NK-92 (cell line): ENCODE results near the gene RGS10.
"Not testable (repeated sequence)": the region's sequence is repeated elsewhere in the genome, so short reads cannot be mapped to it uniquely, and the experiment has no call there.

ENCODE experiments used
- DNase-seq: peaks from one replicate; lab custom pipeline; 2025; ENCODE audit not compliant: unreplicated experiment; lab: John Stamatoyannopoulos, UW

RGS10 gene

GRCh38 chr10:119470920-119471702 lies 71.4 kb downstream of the RGS10 start:
- DNase-seq: no peak

GRCh38 chr10:119469846-119470245 lies 72.7 kb downstream of the RGS10 start:
- no peak for DNase-seq

DNA sequence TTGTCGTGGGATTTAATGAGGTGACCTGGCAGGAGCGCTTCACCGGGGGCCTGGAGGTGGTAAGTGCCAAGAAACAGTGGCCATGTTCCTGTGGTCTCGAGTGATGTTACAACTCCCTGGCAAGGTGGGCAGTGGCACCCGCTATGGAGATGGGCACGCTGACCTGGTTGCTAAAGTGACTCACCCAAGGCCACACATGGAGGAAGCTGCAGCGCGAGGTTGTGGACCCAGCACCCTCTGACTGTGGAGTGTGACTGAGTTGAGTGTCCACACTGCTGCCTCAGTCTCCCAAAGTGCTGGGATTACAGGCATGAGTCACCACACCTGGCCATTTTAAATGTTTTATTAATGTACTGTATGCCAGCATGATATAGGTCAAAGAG lies 73.2 kb downstream of the RGS10 start:
- no peak for DNase-seq

- no peak for DNase-seq
Observed at GRCh38 chr10:119468542-119469324, 73.8 kb downstream of the RGS10 start.

- no peak for DNase-seq
Observed at GRCh38 chr10:119466655-119467054, 75.9 kb downstream of the RGS10 start.

- DNase-seq: no peak
Observed at GRCh38 chr10:119466076-119466475, 76.4 kb downstream of the RGS10 start.

DNA sequence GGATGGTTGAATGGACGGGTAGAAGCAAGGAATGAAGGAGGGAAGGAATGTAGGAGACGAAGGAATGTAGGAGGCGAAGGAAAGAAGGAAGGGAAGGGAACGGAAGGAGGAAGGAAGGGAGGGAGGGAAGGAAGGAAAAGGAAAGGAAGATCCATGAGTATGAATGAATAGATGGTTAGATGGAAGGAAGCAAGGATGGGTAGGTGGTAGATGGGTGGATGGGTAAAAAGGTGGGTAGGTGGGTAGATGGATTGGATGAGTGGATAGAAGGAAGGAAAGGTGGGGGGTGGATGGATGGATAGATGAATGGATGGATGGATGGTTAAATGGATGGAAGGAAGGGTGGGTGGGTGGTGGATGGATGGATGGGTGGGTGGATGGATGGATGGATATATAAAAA lies 77.4 kb downstream of the RGS10 start:
- no peak for DNase-seq

DNA sequence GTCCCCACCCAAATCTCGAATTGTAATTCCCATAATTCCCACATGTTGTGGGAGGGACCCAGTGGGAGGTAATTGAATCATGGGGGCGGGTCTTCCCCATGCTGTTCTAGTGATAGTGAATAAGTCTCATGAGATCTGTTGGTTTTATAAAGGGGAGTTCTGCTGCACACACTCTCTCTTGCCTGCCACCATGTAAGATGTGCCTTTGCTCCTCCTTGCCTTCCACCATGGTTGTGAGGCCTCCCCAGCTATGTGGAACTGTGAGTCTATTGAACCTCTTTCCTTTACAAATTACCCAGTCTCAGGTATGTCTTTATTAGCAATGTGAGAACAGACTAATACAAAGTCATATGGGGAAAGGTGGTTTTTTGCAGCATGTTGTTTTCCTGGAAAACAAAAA lies 79.3 kb downstream of the RGS10 start:
- DNase-seq: not testable (repeated sequence)

GRCh38 chr10:119462773-119463172 lies 79.7 kb downstream of the RGS10 start:
- DNase-seq: no peak

DNA sequence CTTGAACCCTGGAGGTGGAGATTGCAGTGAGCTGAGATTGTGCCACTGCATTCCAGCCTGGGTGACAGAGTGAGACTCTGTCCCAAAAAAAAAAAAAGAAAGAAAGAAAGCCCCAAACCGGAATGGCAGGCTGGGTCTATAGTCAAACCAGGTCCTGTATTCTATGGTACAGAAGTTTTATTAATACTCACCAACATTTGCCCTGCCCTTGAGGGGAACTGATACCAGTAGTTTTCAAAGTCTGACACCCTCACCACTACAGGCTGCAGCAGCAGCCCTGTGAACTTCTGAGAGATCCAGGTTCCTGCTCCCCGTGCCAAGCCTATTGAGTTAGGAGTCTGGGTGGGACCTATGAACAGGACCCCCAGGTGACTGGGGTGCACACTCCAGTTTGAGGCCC lies 80.6 kb downstream of the RGS10 start:
- DNase-seq: no peak

GRCh38 chr10:119461380-119461779 lies 81.1 kb downstream of the RGS10 start:
- no peak for DNase-seq

DNA sequence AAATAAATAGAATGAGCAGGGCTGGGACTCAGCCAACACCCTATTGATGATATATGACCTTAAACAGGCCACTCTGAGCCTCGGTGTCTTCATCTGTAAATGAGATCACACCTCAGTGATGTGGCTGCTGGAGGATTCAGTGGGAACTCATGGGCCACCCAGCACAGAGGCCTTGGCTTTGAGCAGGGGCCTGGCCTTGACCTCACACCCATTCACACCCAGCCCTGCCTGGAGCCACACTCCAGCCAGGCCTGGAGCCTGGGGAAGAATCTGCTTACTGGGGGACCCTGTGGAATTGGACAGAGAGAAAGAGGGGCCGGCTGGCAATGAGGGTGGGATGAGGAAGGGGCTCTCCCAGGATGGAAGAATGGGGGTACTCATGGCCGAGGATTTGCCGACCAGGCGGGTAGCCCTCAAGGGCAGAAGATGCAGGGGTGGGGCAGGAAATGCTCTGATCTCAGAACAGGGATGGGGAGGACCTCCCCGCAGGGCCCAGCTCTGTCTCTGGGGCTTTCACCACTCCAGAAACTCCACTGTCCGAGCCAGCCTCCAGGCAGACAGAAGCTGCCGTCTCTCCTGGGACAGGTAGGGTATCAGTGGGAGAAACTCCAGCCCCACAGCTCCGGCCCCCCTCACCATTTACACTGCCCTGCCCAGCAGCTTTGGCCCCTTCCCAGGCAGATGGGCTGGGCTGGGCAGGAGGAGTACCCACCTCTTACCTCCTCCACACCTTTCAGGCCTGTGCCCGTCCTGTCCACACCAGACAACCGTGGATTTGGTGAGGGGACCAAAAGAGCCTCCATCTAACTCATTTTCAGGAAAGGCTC lies 81.9 kb downstream of the RGS10 start:
- DNase-seq: no peak

DNA sequence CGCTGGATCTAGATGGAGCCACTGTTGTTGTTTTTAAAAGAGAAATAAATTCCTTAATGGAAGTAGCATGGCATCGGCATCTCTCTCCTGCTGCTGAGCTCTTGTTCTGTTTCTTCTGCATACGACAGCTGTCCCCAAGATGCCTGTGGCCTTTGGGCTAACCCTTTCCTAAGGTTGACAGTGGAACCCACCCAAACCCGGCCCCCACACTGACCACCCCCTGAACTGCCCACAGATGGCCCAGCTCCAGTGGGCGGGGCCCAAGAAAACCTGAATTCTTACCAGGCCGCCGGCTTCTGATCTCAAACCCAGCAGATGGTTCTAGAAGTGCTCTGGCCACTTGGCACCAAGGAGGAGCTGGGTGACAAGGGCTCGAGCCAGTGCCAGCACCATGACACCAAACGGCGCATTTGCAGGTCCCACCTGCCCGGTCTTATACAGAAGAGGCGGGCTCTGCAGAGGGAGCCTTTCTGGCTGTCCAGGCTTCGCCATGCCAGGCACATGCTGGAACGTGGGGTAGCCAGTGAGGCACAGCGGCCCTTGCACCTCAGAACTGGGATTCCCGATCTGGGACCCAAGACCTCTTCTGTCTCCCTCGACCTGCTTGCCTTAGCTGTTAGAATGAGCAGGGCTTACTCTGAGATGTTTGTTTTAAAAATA lies 82.7 kb downstream of the RGS10 start:
- no peak for DNase-seq

DNA sequence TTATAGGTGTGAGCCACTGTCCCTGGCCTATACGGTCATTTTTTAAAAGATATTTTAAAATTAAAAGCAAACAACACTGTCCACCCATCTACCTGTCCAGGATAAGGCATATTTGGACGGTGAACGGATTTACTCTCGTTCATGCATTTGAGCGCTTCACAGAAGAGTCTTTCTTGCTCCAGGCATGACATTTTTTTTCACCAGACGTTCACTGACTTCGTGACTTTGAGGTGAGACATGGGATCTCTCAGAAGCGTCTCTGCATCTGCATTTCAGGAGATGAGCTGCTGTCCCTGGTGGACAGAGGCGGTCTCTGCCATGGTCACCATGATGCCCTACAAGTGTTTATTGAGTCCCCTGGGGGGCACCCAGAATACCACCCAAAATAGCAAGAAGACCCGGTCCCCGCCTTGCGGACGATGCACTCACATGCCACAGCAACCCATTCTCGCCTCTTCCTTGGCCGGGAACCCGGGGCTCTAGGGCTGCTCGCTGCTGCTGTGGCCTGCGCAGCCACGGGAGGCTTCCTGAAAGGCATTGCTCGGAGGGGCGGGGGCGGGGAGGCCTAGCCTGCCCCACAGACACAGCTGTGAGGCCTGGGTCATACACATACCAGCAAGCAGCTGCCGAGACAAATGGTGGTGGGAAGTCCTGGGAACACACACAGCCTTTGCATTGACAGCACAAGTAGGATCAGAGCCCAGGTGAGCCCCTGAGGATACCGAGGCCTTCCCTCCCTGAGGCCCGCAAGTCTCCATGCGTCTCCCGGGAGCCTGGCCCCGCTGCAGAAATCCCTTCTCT lies 84.4 kb downstream of the RGS10 start:
- DNase-seq: no peak

- no peak for DNase-seq
Observed at GRCh38 chr10:119456435-119456810, 86.1 kb downstream of the RGS10 start.

DNA sequence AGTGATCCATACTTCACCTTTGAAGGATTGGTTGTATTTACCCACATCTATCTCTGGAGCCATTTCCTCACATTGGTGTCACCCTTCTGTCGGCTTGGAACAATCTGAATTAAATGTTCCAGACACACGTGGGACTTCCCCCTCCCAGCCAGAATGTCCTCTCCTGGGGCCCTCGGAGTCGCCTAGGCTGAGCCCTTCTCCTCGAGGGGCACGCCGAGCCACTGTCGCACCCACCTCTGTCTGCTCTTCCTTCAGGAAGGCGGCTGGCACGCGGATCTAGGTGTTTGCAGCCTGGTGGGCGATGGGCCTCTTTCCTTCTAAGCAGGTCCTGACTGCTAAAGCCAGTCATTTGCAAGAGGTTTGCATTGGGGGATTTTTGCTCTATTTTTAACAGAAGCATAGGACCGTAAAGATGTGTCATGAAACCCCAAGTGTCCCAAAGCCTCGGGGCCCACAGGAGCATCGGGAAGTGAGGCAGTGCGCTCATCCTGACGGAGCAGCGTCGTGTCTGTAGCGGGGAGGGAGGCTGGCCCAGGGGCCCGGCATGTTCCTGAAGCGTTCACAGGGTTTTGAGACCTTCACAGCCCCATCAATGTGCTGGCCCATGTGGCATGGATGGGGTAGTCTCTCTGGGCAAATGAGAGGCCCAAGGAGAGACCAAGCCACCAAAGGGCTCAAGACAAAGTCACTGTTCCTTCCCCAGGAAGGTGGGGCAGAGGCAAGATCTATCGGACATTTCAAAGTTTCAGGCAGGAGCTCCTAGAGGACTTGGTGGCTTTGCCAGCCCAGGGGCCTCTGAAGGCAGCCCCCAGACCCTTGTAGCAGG lies 86.7 kb downstream of the RGS10 start:
- DNase-seq: no peak

GRCh38 chr10:119454990-119455389 lies 87.5 kb downstream of the RGS10 start:
- DNase-seq: no peak

GRCh38 chr10:119454316-119454715 lies 88.2 kb downstream of the RGS10 start:
- DNase-seq: no peak

DNA sequence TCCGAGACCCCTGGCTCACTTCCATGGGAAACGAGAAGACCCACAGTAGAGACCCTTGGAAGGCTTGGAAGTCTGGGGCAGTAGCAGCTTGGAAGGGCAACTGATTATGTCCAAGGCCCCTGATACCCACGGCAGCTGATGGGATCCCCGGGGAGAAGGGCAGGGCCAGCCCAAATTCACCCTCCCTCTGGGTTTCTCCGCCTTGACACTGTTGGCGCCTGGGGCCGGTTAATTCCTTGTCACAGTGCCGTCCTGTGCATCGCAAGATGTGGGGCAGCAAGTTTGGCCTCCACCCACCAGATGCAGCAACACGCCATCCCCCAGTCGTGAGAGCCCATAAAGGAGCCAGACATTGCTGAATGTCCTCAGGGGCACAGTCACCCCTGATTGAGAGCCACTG lies 89.2 kb downstream of the RGS10 start:
- no peak for DNase-seq
